ENCODE results near the gene KIF11. TPM values are rescaled to one million over a fixed set of nuclear protein-coding genes. Genes with fewer than 3 reads are reported as not detected.

Gene KIF11
- total and polyA plus RNA-seq, 2 of the 13 experiments (the other 11 are each of a cell fraction or from before 2014, with no cell fraction given) = 8.7 to 38.4 TPM

- TF ChIP-seq ZFYVE20 (CRISPR knock-in tag; IDR thresholded peaks at IDR 0.05; ENCODE audit: borderline replicate concordance, low read depth) (peak; percentile 6; the same call in 1 of the 2 replicates), NFYB (CRISPR knock-in tag; IDR thresholded peaks at IDR 0.05) (peak; percentile 22; the same call in 1 of the 2 replicates), ZFP90 (CRISPR knock-in tag; IDR thresholded peaks at IDR 0.05; ENCODE audit: borderline replicate concordance) (peak; percentile 61; the same call in 1 of the 2 replicates), JARID2 (CRISPR knock-in tag; IDR thresholded peaks at IDR 0.05; ENCODE audit: insufficient replicate concordance) (peak; percentile 52), AGO2 (optimal IDR thresholded peaks at IDR 0.05; ENCODE audit: low read depth, low read length) (peak; percentile 65), EP300 (IDR thresholded peaks at IDR 0.05; ENCODE audit: low read depth in 2 of 2, low read length in 2 of 2) (no peak), EP300 (CRISPR knock-in tag; IDR thresholded peaks at IDR 0.05; ENCODE audit: borderline replicate concordance) (peak; percentile 12; the same call in 1 of the 2 replicates), ZNF776 (CRISPR knock-in tag; IDR thresholded peaks at IDR 0.05) (peak; percentile 61; the same call in 1 of the 2 replicates), TARDBP (CRISPR knock-in tag; IDR thresholded peaks at IDR 0.05) (0 out of 2 replicates have a peak, but pooled peaks have one; percentile 6), ZMAT5 (CRISPR knock-in tag; IDR thresholded peaks at IDR 0.05; ENCODE audit: borderline replicate concordance, low read depth) (no peak), PRDM15 (CRISPR knock-in tag; IDR thresholded peaks at IDR 0.05) (peak; percentile 100), ELF3 (CRISPR knock-in tag; IDR thresholded peaks at IDR 0.05) (peak; percentile 72; the same call in 1 of the 2 replicates), THRA (CRISPR knock-in tag; IDR thresholded peaks at IDR 0.05; ENCODE audit: borderline replicate concordance) (peak; percentile 20; the same call in 1 of the 2 replicates), ZFY (CRISPR knock-in tag; IDR thresholded peaks at IDR 0.05) (peak; percentile 93)
- TF ChIP-seq, protein P1, sequence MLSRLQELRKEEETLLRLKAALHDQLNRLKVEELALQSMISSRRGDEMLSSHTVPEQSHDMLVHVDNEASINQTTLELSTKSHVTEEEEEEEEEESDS (CRISPR knock-in tag; IDR thresholded peaks at IDR 0.05; ENCODE audit: borderline replicate concordance) = no peak
- TF ChIP-seq, protein P2, sequence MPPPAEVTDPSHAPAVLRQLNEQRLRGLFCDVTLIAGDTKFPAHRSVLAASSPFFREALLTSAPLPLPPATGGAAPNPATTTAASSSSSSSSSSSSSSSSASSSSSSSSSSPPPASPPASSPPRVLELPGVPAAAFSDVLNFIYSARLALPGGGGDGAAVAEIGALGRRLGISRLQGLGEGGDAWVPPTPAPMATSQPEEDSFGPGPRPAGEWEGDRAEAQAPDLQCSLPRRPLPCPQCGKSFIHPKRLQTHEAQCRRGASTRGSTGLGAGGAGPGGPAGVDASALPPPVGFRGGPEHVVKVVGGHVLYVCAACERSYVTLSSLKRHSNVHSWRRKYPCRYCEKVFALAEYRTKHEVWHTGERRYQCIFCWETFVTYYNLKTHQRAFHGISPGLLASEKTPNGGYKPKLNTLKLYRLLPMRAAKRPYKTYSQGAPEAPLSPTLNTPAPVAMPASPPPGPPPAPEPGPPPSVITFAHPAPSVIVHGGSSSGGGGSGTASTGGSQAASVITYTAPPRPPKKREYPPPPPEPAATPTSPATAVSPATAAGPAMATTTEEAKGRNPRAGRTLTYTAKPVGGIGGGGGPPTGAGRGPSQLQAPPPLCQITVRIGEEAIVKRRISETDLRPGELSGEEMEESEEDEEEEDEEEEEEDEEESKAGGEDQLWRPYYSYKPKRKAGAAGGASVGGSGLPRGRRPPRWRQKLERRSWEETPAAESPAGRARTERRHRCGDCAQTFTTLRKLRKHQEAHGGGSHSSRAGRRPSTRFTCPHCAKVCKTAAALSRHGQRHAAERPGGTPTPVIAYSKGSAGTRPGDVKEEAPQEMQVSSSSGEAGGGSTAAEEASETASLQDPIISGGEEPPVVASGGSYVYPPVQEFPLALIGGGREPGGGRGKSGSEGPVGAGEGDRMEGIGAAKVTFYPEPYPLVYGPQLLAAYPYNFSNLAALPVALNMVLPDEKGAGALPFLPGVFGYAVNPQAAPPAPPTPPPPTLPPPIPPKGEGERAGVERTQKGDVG (CRISPR knock-in tag; IDR thresholded peaks at IDR 0.05; ENCODE audit: borderline replicate concordance) = peak; percentile 89
- TF ChIP-seq, protein P3, sequence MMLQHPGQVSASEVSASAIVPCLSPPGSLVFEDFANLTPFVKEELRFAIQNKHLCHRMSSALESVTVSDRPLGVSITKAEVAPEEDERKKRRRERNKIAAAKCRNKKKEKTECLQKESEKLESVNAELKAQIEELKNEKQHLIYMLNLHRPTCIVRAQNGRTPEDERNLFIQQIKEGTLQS (CRISPR knock-in tag; IDR thresholded peaks at IDR 0.05) = peak; percentile 11; the same call in 1 of the 2 replicates
Measured at GRCh38 chr10:92573798-92574547, 19.0 kb upstream of the KIF11 start, which contains the start of gene IDE (continued).

All from HepG2 (cell line).